SK-N-SH treated with all-trans-retinoic acid at 6 μM for 48 hours (cell line): Measurements from ENCODE around the gene RAPGEF1.
A peak's percentile ranks its signal among the peaks of the same experiment; 100 is the strongest.
"Not testable (repeated sequence)": the region's sequence is repeated elsewhere in the genome, so short reads cannot be mapped to it uniquely, and the experiment has no call there.

Experiments
- ATAC-seq: fragments of 200-7000 bp; cut with Tn5 transposase; 3 replicates; pipeline ENCODE4 v1.9.1; 2020; ENCODE audit warnings: mild to moderate bottlenecking, moderate library complexity
- ARNTL ChIP-seq: fragments of 450-650 bp; formaldehyde crosslinking; IDR thresholded peaks from 2 replicates; pipeline ENCODE4 v1.5.0; 2020; ENCODE audit warnings: low read depth, mild to moderate bottlenecking, moderate library complexity, borderline replicate concordance
- BACH2 ChIP-seq: fragments of 250-450 bp; sonication (Bioruptor Pico); IDR thresholded peaks from 2 replicates; pipeline ENCODE4 v1.9.0; 2021; ENCODE audit warnings: mild to moderate bottlenecking, borderline replicate concordance
- CREB5 ChIP-seq: fragments of 250-450 bp; sonication (Bioruptor Pico); IDR thresholded peaks from 2 replicates; pipeline ENCODE4 v1.5.1; 2020; ENCODE audit warnings: low read depth, mild to moderate bottlenecking, moderate library complexity
- CSDC2 ChIP-seq: fragments of 250-450 bp; sonication (Bioruptor Pico); IDR thresholded peaks from 2 replicates; pipeline ENCODE4 v1.5.0; 2020; ENCODE audit warnings: mild to moderate bottlenecking, moderate library complexity
- CSRNP3 ChIP-seq: fragments of 250-450 bp; sonication (Bioruptor Pico); IDR thresholded peaks from 2 replicates; pipeline ENCODE4 v1.5.1; 2021; ENCODE audit warnings: mild to moderate bottlenecking, moderate library complexity
- ESRRG ChIP-seq: fragments of 250-450 bp; sonication (Bioruptor Pico); IDR thresholded peaks from 2 replicates; pipeline ENCODE4 v1.6.1; 2021; ENCODE audit warnings: mild to moderate bottlenecking
- GLIS3 ChIP-seq: fragments of 250-450 bp; sonication (Bioruptor Pico); IDR thresholded peaks from 2 replicates; pipeline ENCODE4 v1.5.0; 2020; ENCODE audit warnings: mild to moderate bottlenecking, moderate library complexity
- ISL1 ChIP-seq: fragments of 250-450 bp; sonication (Bioruptor Pico); IDR thresholded peaks from 2 replicates; pipeline ENCODE4 v2.1.2; 2022; ENCODE audit warnings: mild to moderate bottlenecking, moderate library complexity
- OSR1 ChIP-seq: fragments of 250-450 bp; sonication (Bioruptor Pico); IDR thresholded peaks from 2 replicates; pipeline ENCODE4 v1.8.0; 2022; ENCODE audit warnings: moderate library complexity, mild to moderate bottlenecking, inconsistent platforms
- PATZ1 ChIP-seq: fragments of 250-450 bp; sonication (Bioruptor Pico); IDR thresholded peaks from 2 replicates; pipeline ENCODE4 v1.8.0; 2020; ENCODE audit warnings: mild to moderate bottlenecking, moderate library complexity, borderline replicate concordance
- POU6F1 ChIP-seq: fragments of 250-450 bp; sonication (Bioruptor Pico); IDR thresholded peaks from 2 replicates; pipeline ENCODE4 v1.8.0; 2021; ENCODE audit warnings: low read depth, mild to moderate bottlenecking, moderate library complexity, borderline replicate concordance
- PPARA ChIP-seq: fragments of 250-450 bp; sonication (Bioruptor Pico); IDR thresholded peaks from 2 replicates; pipeline ENCODE4 v1.5.0; 2020; ENCODE audit warnings: mild to moderate bottlenecking, borderline replicate concordance
- RARB ChIP-seq: fragments of 250-450 bp; sonication (Bioruptor Pico); IDR thresholded peaks from 2 replicates; pipeline ENCODE4 v1.8.0; 2021; ENCODE audit warnings: mild to moderate bottlenecking, moderate library complexity
- SNAI2 ChIP-seq: fragments of 250-450 bp; sonication (Bioruptor Pico); IDR thresholded peaks from 2 replicates; pipeline ENCODE4 v1.5.0; 2020; ENCODE audit warnings: mild to moderate bottlenecking, moderate library complexity
- TCF4 ChIP-seq: fragments of 250-450 bp; sonication (Bioruptor Pico); IDR thresholded peaks from 2 replicates; pipeline ENCODE4 v1.8.0; 2021; ENCODE audit warnings: mild to moderate bottlenecking, moderate library complexity, borderline replicate concordance
- TOX ChIP-seq: fragments of 250-450 bp; sonication (Bioruptor Pico); IDR thresholded peaks from 2 replicates; pipeline ENCODE4 v1.8.0; 2021; ENCODE audit warnings: mild to moderate bottlenecking, moderate library complexity, borderline replicate concordance
- TSHZ2 ChIP-seq: fragments of 250-450 bp; sonication (Bioruptor Pico); IDR thresholded peaks from 2 replicates; pipeline ENCODE4 v1.5.0; 2020; ENCODE audit warnings: mild to moderate bottlenecking, moderate library complexity
- ZC3H10 ChIP-seq: fragments of 250-450 bp; sonication (Bioruptor Pico); IDR thresholded peaks from 2 replicates; pipeline ENCODE4 v1.5.1; 2021; ENCODE audit warnings: mild to moderate bottlenecking, moderate library complexity
- ZFP3 ChIP-seq: fragments of 250-450 bp; sonication (Bioruptor Pico); IDR thresholded peaks from 2 replicates; pipeline ENCODE4 v1.5.0; 2020; ENCODE audit warnings: mild to moderate bottlenecking, moderate library complexity
- ZFP30 ChIP-seq: fragments of 450-650 bp; formaldehyde crosslinking; IDR thresholded peaks from 2 replicates; pipeline ENCODE4 v1.5.0; 2022; ENCODE audit warnings: mild to moderate bottlenecking, moderate library complexity
- ZNF565 ChIP-seq: fragments of 450-650 bp; formaldehyde crosslinking; conservative IDR thresholded peaks from 2 replicates; pipeline ENCODE4 v1.5.0; 2020; ENCODE audit warnings: low read depth, mild to moderate bottlenecking, moderate library complexity
- ZNF70 ChIP-seq: fragments of 450-650 bp; formaldehyde crosslinking; IDR thresholded peaks from 2 replicates; pipeline ENCODE4 v1.5.0; 2020; ENCODE audit warnings: mild to moderate bottlenecking, moderate library complexity
- ZNF8 ChIP-seq: fragments of 450-650 bp; formaldehyde crosslinking; IDR thresholded peaks from 2 replicates; pipeline ENCODE4 v1.5.0; 2020; ENCODE audit warnings: mild to moderate bottlenecking, moderate library complexity

Gene RAPGEF1

GRCh38 chr9:131666774-131667173 lies 73.1 kb downstream of the RAPGEF1 start:
- TF ChIP-seq CSRNP3 (CRISPR knock-in tag) (no peak), ZNF8 (CRISPR knock-in tag) (no peak), TOX (no peak), ESRRG (CRISPR knock-in tag) (no peak), ZC3H10 (CRISPR knock-in tag) (no peak), ISL1 (CRISPR knock-in tag) (no peak), TCF4 (CRISPR knock-in tag) (no peak), ZFP30 (CRISPR knock-in tag) (no peak), BACH2 (CRISPR knock-in tag) (no peak), ZNF70 (no peak), ARNTL (CRISPR knock-in tag) (no peak), OSR1 (CRISPR knock-in tag) (no peak), GLIS3 (CRISPR knock-in tag) (no peak), PPARA (no peak)
- ATAC-seq = no peak

GRCh38 chr9:131666029-131666428 lies 73.8 kb downstream of the RAPGEF1 start:
- TF ChIP-seq ZFP30 (CRISPR knock-in tag) (no peak), GLIS3 (CRISPR knock-in tag) (no peak), ISL1 (CRISPR knock-in tag) (no peak), ZFP3 (CRISPR knock-in tag) (no peak), SNAI2 (no peak), CREB5 (CRISPR knock-in tag) (no peak), PATZ1 (CRISPR knock-in tag) (no peak), PPARA (no peak), TCF4 (CRISPR knock-in tag) (no peak), ESRRG (CRISPR knock-in tag) (no peak), OSR1 (CRISPR knock-in tag) (no peak), RARB (CRISPR knock-in tag) (no peak), ZNF565 (CRISPR knock-in tag) (no peak), ARNTL (CRISPR knock-in tag) (no peak)
- ATAC-seq = no peak

GRCh38 chr9:131663288-131663687 lies 76.6 kb downstream of the RAPGEF1 start:
- ATAC-seq = no peak
- TF ChIP-seq ZNF8 (CRISPR knock-in tag) = no peak
- no peak for TF ChIP-seq TOX
- no peak for TF ChIP-seq CSRNP3 (CRISPR knock-in tag)
- TF ChIP-seq ZNF70 = no peak
- peak; percentile 70; the same call in 1 of the 2 replicates for TF ChIP-seq TSHZ2 (CRISPR knock-in tag)
- no peak for TF ChIP-seq ZFP3 (CRISPR knock-in tag)
- peak; percentile 93 for TF ChIP-seq TCF4 (CRISPR knock-in tag)
- TF ChIP-seq SNAI2 = no peak
- no peak for TF ChIP-seq OSR1 (CRISPR knock-in tag)
- TF ChIP-seq ARNTL (CRISPR knock-in tag) = no peak
- TF ChIP-seq CSDC2 (CRISPR knock-in tag) = no peak
- no peak for TF ChIP-seq GLIS3 (CRISPR knock-in tag)
- 0 out of 2 replicates have a peak, but pooled peaks have one; percentile 22 for TF ChIP-seq ISL1 (CRISPR knock-in tag)
- TF ChIP-seq POU6F1 (CRISPR knock-in tag) = no peak

GRCh38 chr9:131662289-131662621 lies 77.6 kb downstream of the RAPGEF1 start:
- ATAC-seq = not testable (repeated sequence)
